H9 (cell line): ENCODE data around the gene SLC35A4. TPM values are rescaled to one million over a fixed set of nuclear protein-coding genes. Genes with fewer than 3 reads are reported as not detected.

Experiments used
- DNase-seq: peaks from one replicate; pipeline ENCODE4 v3.0.0-alpha.2; 2017
- H2AFZ ChIP-seq: one replicate; pipeline ENCODE4 v1.6.1; 2013; ENCODE audit warnings: mild to moderate bottlenecking, low read length, control low read depth, moderate library complexity
- H2AK5ac ChIP-seq: 2 replicates; pipeline ENCODE4 v1.6.1; 2013; ENCODE audit warnings: low read length, control low read depth, mixed read lengths; ENCODE audit not compliant: insufficient read length
- H2BK120ac ChIP-seq: one replicate; pipeline ENCODE4 v1.6.1; 2013; ENCODE audit warnings: low read depth, mild to moderate bottlenecking, low read length, control low read depth, inconsistent platforms; ENCODE audit not compliant: poor library complexity, severe bottlenecking
- H2BK12ac ChIP-seq: 2 replicates; pipeline ENCODE4 v1.6.1; 2013; ENCODE audit warnings: low read length, control low read depth, mixed read lengths, low read depth; ENCODE audit not compliant: insufficient read length
- H2BK15ac ChIP-seq: 2 replicates; pipeline ENCODE4 v1.6.1; 2013; ENCODE audit warnings: low read depth, low read length, control low read depth
- H2BK20ac ChIP-seq: one replicate; pipeline ENCODE4 v1.6.1; 2013; ENCODE audit warnings: low read depth, mild to moderate bottlenecking, low read length, control low read depth, inconsistent platforms; ENCODE audit not compliant: poor library complexity, severe bottlenecking
- H2BK5ac ChIP-seq: 2 replicates; pipeline ENCODE4 v1.6.1; 2013; ENCODE audit warnings: low read length, control low read depth, mixed read lengths; ENCODE audit not compliant: insufficient read length
- H3K14ac ChIP-seq: 2 replicates; pipeline ENCODE4 v1.6.1; 2013; ENCODE audit warnings: low read length, control low read depth; ENCODE audit not compliant: insufficient read depth
- H3K18ac ChIP-seq: 2 replicates; pipeline ENCODE4 v1.6.1; 2013; ENCODE audit warnings: low read depth, mild to moderate bottlenecking, mixed read lengths, low read length, control low read depth; ENCODE audit not compliant: insufficient read length
- H3K23ac ChIP-seq: 2 replicates; pipeline ENCODE4 v1.6.1; 2013; ENCODE audit warnings: low read length, control low read depth, mixed read lengths, low read depth; ENCODE audit not compliant: insufficient read length
- H3K23me2 ChIP-seq: 2 replicates; pipeline ENCODE4 v1.6.1; 2013; ENCODE audit warnings: low read depth, mild to moderate bottlenecking, mixed read lengths, low read length, control low read depth; ENCODE audit not compliant: insufficient read length, poor library complexity, severe bottlenecking
- H3K27ac ChIP-seq: 2 replicates; pipeline ENCODE4 v1.5.1; 2013; ENCODE audit warnings: low read length, control low read depth, mixed read lengths, low read depth; ENCODE audit not compliant: insufficient read length
- H3K27me3 ChIP-seq: 2 replicates; pipeline ENCODE4 v1.6.1; 2013; ENCODE audit warnings: low read length, control low read depth, inconsistent platforms; ENCODE audit not compliant: insufficient read depth
- H3K4ac ChIP-seq: 2 replicates; pipeline ENCODE4 v1.6.1; 2013; ENCODE audit warnings: low read depth, mild to moderate bottlenecking, control low read depth, inconsistent platforms, low read length, moderate library complexity
- H3K4me1 ChIP-seq: 2 replicates; pipeline ENCODE4 v1.6.1; 2013; ENCODE audit warnings: low read length, control low read depth, inconsistent platforms; ENCODE audit not compliant: insufficient read depth
- H3K4me2 ChIP-seq: 2 replicates; pipeline ENCODE4 v1.6.1; 2013; ENCODE audit warnings: low read length, control low read depth, mixed read lengths; ENCODE audit not compliant: insufficient read length, insufficient read depth
- H3K56ac ChIP-seq: 2 replicates; pipeline ENCODE4 v1.6.1; 2013; ENCODE audit warnings: low read depth, mild to moderate bottlenecking, mixed read lengths, low read length, control low read depth; ENCODE audit not compliant: insufficient read length
- H3K79me1 ChIP-seq: 2 replicates; pipeline ENCODE4 v1.6.1; 2013; ENCODE audit warnings: low read depth, mild to moderate bottlenecking, moderate library complexity, low read length, control low read depth, inconsistent platforms; ENCODE audit not compliant: insufficient read depth, poor library complexity, severe bottlenecking
- H3K79me2 ChIP-seq: 2 replicates; pipeline ENCODE4 v1.6.1; 2013; ENCODE audit warnings: low read length, control low read depth, inconsistent platforms; ENCODE audit not compliant: insufficient read depth
- H3K9ac ChIP-seq: 2 replicates; pipeline ENCODE4 v1.6.1; 2013; ENCODE audit warnings: low read length, control low read depth, mixed read lengths; ENCODE audit not compliant: insufficient read length; ENCODE audit errors: extremely low read depth
- H3K9me3 ChIP-seq: one replicate; pipeline ENCODE4 v1.6.1; 2013; ENCODE audit warnings: low read depth, low read length, inconsistent platforms; ENCODE audit not compliant: control insufficient read depth
- H3T11ph ChIP-seq: one replicate; pipeline ENCODE4 v1.6.1; 2013; ENCODE audit warnings: mild to moderate bottlenecking, low read length, control low read depth, inconsistent platforms
- H4K20me1 ChIP-seq: one replicate; pipeline ENCODE4 v1.6.1; 2013; ENCODE audit not compliant: control insufficient read depth, insufficient read length, insufficient read depth
- H4K5ac ChIP-seq: 2 replicates; pipeline ENCODE4 v1.6.1; 2013; ENCODE audit warnings: low read depth, mild to moderate bottlenecking, mixed read lengths, low read length, control low read depth; ENCODE audit not compliant: insufficient read length
- H4K8ac ChIP-seq: replicated peaks from 2 replicates; pipeline ENCODE4 v1.6.1; 2013; ENCODE audit warnings: low read length, control low read depth, mixed read lengths, low read depth; ENCODE audit not compliant: insufficient read length
- H4K91ac ChIP-seq: 2 replicates; pipeline ENCODE4 v1.6.1; 2013; ENCODE audit warnings: low read depth, mild to moderate bottlenecking, moderate library complexity, mixed read lengths, low read length, control low read depth; ENCODE audit not compliant: insufficient read length
- H3K27ac Mint-ChIP-seq, 3 experiments: 2 replicates in 2 of 3; 3 replicates in 1 of 3; pipeline ENCODE4 v1.8.0; 2020 to 2021; ENCODE audit warnings: mixed read lengths in 3 of 3, mild to moderate bottlenecking in 1 of 3, moderate library complexity in 1 of 3
- H3K27me3 Mint-ChIP-seq: 2 replicates; pipeline ENCODE4 v1.8.0; 2021; ENCODE audit warnings: low read depth, mild to moderate bottlenecking, moderate library complexity, mixed read lengths
- H3K36me3 Mint-ChIP-seq, 3 experiments: 2 replicates in 2 of 3; 3 replicates in 1 of 3; pipeline ENCODE4 v1.8.0; 2020 to 2021; ENCODE audit warnings: low read depth in 3 of 3, mixed read lengths in 3 of 3; ENCODE audit not compliant: insufficient read depth in 1 of 3
- H3K4me1 Mint-ChIP-seq, 2 experiments: 2 replicates each; pipeline ENCODE4 v1.8.0; 2020; ENCODE audit warnings: mixed read lengths in 2 of 2
- H3K4me3 Mint-ChIP-seq, 2 experiments: 2 replicates in 1 of 2; 3 replicates in 1 of 2; pipeline ENCODE4 v1.8.0; 2020 to 2021; ENCODE audit warnings: mild to moderate bottlenecking in 2 of 2, mixed read lengths in 2 of 2, moderate library complexity in 1 of 2
- H3K9me3 Mint-ChIP-seq, 2 experiments: 2 replicates in 1 of 2; 3 replicates in 1 of 2; pipeline ENCODE4 v1.8.0; 2020; ENCODE audit warnings: mild to moderate bottlenecking in 2 of 2, mixed read lengths in 2 of 2, moderate library complexity in 1 of 2
- WGBS: extraction: QIAGEN DNeasy Blood & Tissue Kit; methylation state at CpG from one replicate; pipeline ENCODE4 v1.1.7; 2013; ENCODE audit warnings: missing lambda C conversion rate, low lambda C conversion rate, mixed read lengths; ENCODE audit not compliant: insufficient read length; ENCODE audit errors: extremely low coverage; 5-methylcytosine and 5-hydroxymethylcytosine counted together
- total RNA-seq: library from RNA; stranded (reverse); gene quantifications from 2 replicates; pipeline ENCODE4 v1.2.1, GENCODE V29; 2021
- TF ChIP-seq, protein P1 (sequence below): fragments of 200-600 bp; sonication (generic); conservative IDR thresholded peaks from 3 replicates; pipeline ENCODE4 v1.8.0; 2021; ENCODE audit warnings: antibody characterized with exemption, mild to moderate bottlenecking

The SLC35A4 gene
- total RNA-seq, 1 experiment from 2014 or later: 92.0 TPM

DNA sequence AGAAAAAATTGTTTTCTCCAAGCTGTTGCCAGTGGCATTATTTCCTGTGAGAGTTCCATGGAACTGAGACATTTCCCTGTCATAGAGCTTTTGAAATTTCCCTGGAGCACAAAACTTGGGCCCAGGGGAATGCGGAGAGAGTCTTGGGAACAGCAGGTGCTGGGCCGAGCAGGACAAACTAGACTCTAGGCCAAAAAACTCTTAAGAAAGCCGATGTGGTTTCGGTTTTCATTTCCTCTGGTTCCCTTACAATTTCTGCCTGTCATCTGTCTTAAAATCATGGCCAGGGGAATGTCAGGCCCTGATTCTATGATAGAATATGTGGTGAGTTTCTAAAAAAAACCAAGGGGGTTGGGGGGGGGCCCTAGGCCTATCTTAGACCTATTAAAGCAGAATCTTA is 4.6 kb downstream of the SLC35A4 start:
- Histone ChIP-seq H3K4me1 (0 out of 2 replicates have a peak, but pooled peaks cover 2% of the 10 kb centered on the region), H2BK5ac (no peak overlapping the region), H3K79me2 (no peaks in the 10 kb centered on the region), H3K23me2 (peaks cover 6% of the 10 kb centered on the region), H3K56ac (no peak overlapping the region), H2AK5ac (no peak overlapping the region), H3K18ac (no peak overlapping the region), H3K14ac (no peak overlapping the region), H3K9ac (no peak overlapping the region), H3K23ac (no peak overlapping the region), H4K20me1 (no peaks in the 10 kb centered on the region), H3T11ph (no peak overlapping the region), H4K91ac (no peak overlapping the region), H2AFZ (no peak overlapping the region), H4K5ac (no peak overlapping the region), H2BK120ac (no peak overlapping the region), H3K27me3 (no peaks in the 10 kb centered on the region), H3K9me3 (no peaks in the 10 kb centered on the region), H3K79me1 (no peaks in the 10 kb centered on the region), H2BK15ac (no peak overlapping the region), H3K4me2 (no peak overlapping the region), H2BK20ac (no peak overlapping the region), H3K4ac (no peak overlapping the region), H3K27ac (no peak overlapping the region), H2BK12ac (no peak overlapping the region), H4K8ac (no peak overlapping the region)
- Mint-ChIP-seq H3K4me3 (no peak overlapping the region), H3K9me3 (no peaks in the 10 kb centered on the region; a peak in 2 of 5 replicates), H3K4me1 (peaks cover 6 to 10% of the 10 kb centered on the region in 2 experiments; a peak in 3 of 4 replicates), H3K36me3 (peaks cover 9 to 33% (median 22%) of the 10 kb centered on the region in 3 experiments), H3K27ac (no peak overlapping the region), H3K27me3 (no peaks in the 10 kb centered on the region)
- no peak for DNase-seq
- TF ChIP-seq, protein P1, sequence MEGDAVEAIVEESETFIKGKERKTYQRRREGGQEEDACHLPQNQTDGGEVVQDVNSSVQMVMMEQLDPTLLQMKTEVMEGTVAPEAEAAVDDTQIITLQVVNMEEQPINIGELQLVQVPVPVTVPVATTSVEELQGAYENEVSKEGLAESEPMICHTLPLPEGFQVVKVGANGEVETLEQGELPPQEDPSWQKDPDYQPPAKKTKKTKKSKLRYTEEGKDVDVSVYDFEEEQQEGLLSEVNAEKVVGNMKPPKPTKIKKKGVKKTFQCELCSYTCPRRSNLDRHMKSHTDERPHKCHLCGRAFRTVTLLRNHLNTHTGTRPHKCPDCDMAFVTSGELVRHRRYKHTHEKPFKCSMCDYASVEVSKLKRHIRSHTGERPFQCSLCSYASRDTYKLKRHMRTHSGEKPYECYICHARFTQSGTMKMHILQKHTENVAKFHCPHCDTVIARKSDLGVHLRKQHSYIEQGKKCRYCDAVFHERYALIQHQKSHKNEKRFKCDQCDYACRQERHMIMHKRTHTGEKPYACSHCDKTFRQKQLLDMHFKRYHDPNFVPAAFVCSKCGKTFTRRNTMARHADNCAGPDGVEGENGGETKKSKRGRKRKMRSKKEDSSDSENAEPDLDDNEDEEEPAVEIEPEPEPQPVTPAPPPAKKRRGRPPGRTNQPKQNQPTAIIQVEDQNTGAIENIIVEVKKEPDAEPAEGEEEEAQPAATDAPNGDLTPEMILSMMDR: no peak
- no CpG with 5 or more reads among the region's 4 CpGs for WGBS
